GM21381 (cell line): ENCODE data around the gene MTERF1.
"Not testable (repeated sequence)": the region's sequence is repeated elsewhere in the genome, so short reads cannot be mapped to it uniquely, and the experiment has no call there.

Experiments
- ATAC-seq: cut with Tn5 transposase; IDR thresholded peaks from one replicate; pipeline ENCODE4 v1.9.1; 2021; ENCODE audit warnings: mild to moderate bottlenecking, moderate library complexity; ENCODE audit not compliant: unreplicated experiment

MTERF1 gene

GRCh38 chr7:91887336-91888213, 7.1 kb upstream of the MTERF1 start:
- ATAC-seq, result not testable (repeated sequence)

GRCh38 chr7:91883676-91884362, 3.3 kb upstream of the MTERF1 start:
- ATAC-seq, result no peak

GRCh38 chr7:91880016-91880412, 488 bp downstream of the MTERF1 start:
- ATAC-seq, result no peak

- no peak for ATAC-seq
Measured at GRCh38 chr7:91876391-91877133, 3.9 kb downstream of the MTERF1 start.

- no peak for ATAC-seq
Measured at GRCh38 chr7:91875851-91876250, 4.7 kb downstream of the MTERF1 start.

- no peak for ATAC-seq
Measured at GRCh38 chr7:91872928-91873327, 7.6 kb downstream of the MTERF1 start.

GRCh38 chr7:91872069-91872468, 8.4 kb downstream of the MTERF1 start:
- ATAC-seq, result no peak

GRCh38 chr7:91869661-91870060, 10.8 kb downstream of the MTERF1 start:
- no peak for ATAC-seq

- ATAC-seq, result no peak
Measured at GRCh38 chr7:91866599-91867148, 13.8 kb downstream of the MTERF1 start.

GRCh38 chr7:91865511-91865910, 15.0 kb downstream of the MTERF1 start:
- no peak for ATAC-seq

- ATAC-seq, result not testable (repeated sequence)
Measured at GRCh38 chr7:91864604-91865003, 15.9 kb downstream of the MTERF1 start.

GRCh38 chr7:91864070-91864469, 16.4 kb downstream of the MTERF1 start:
- no peak for ATAC-seq

GRCh38 chr7:91852263-91852741, 28.2 kb downstream of the MTERF1 start:
- peak; percentile 58 for ATAC-seq

GRCh38 chr7:91850455-91850854, 30.0 kb downstream of the MTERF1 start:
- no peak for ATAC-seq

- ATAC-seq, result no peak
Measured at GRCh38 chr7:91847876-91848588, 32.5 kb downstream of the MTERF1 start.

GRCh38 chr7:91847231-91847630, 33.3 kb downstream of the MTERF1 start:
- no peak for ATAC-seq

GRCh38 chr7:91846436-91846835, 34.1 kb downstream of the MTERF1 start:
- ATAC-seq, result no peak

GRCh38 chr7:91843831-91844230, 36.7 kb downstream of the MTERF1 start:
- peak; percentile 85 for ATAC-seq

GRCh38 chr7:91838439-91838838, 42.1 kb downstream of the MTERF1 start:
- no peak for ATAC-seq

GRCh38 chr7:91837397-91838070, 43.0 kb downstream of the MTERF1 start:
- ATAC-seq, result no peak
